ENCODE data around the gene OR51L1. TPM values are rescaled to one million over a fixed set of nuclear protein-coding genes. Genes with fewer than 3 reads are reported as not detected.

The OR51L1 gene
- total and polyA plus RNA-seq, 11 donors, result not detected

DNA sequence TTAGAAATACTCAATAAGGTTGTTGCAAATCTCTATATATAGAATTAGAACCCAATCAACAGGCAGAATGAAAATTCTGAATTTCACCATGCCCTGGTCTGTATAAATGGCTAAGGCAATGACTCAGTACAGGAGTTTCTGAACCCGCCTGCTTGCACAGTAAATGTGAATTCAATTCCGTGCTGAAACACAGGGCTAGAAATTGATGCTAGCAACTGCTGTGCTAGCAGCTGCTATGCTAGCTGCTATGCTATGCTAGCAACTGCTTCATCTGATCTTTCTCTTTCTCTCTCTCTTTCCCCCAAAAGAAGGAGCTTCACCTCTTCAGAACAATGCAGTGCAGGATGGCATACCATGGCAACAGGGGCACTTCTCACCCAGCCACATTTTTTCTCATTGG, 42.0 kb downstream of the OR51L1 start:
- WGBS, 4 donors, result 77 to 89% (median 78%) methylated on average over 2 of the region's 2 CpGs
- no peak overlapping the region for H3K27ac ChIP-seq
- intact Hi-C loops (cut with DNase I), result no loop called here

DNA sequence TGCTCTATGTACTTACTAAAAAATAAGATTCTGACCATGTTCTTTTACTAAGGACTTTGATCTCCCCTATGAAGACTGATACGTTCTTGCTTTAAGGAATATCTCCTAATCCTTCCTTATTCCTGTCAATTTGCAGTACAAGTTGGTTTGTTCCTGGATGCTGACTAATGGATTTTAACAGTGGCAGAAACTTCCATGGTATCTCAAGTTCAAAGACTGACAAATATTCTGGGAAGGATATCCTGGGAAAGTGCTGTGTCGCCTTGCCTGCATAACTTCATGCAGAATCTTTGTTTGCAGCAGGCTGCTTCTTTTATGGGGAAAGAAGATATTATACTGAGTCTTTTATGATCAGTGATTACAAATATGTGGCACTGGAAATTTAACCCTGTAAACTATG, 43.3 kb downstream of the OR51L1 start:
- Histone ChIP-seq H3K4me1 (no peaks in the 10 kb centered on the region), H3K36me3 (no peaks in the 10 kb centered on the region), H3K4me3 (no peak overlapping the region), H3K9me3 (no peaks in the 10 kb centered on the region), H3K27me3 (no peaks in the 10 kb centered on the region), H3K27ac (no peak overlapping the region)
- no peak for DNase-seq
- intact Hi-C loops (cut with DNase I), result no loop called here
- no peak for ATAC-seq
- TF ChIP-seq, protein P1, sequence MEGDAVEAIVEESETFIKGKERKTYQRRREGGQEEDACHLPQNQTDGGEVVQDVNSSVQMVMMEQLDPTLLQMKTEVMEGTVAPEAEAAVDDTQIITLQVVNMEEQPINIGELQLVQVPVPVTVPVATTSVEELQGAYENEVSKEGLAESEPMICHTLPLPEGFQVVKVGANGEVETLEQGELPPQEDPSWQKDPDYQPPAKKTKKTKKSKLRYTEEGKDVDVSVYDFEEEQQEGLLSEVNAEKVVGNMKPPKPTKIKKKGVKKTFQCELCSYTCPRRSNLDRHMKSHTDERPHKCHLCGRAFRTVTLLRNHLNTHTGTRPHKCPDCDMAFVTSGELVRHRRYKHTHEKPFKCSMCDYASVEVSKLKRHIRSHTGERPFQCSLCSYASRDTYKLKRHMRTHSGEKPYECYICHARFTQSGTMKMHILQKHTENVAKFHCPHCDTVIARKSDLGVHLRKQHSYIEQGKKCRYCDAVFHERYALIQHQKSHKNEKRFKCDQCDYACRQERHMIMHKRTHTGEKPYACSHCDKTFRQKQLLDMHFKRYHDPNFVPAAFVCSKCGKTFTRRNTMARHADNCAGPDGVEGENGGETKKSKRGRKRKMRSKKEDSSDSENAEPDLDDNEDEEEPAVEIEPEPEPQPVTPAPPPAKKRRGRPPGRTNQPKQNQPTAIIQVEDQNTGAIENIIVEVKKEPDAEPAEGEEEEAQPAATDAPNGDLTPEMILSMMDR (IDR thresholded peaks at IDR 0.05), result no peak
- no peak for TF ChIP-seq POLR2A (IDR thresholded peaks at IDR 0.05)
- 42 to 71% (median 53%) methylated on average over 2 of the region's 2 CpGs for WGBS, 4 donors

More for the DNA sequence above, 42.0 kb downstream of the OR51L1 start:
- no peak for TF ChIP-seq POLR2A (IDR thresholded peaks at IDR 0.05)
- TF ChIP-seq, protein P1 (IDR thresholded peaks at IDR 0.05), result no peak
- no peak for DNase-seq
- Histone ChIP-seq H3K4me3 (no peak overlapping the region), H3K4me1 (no peaks in the 10 kb centered on the region), H3K27me3 (no peaks in the 10 kb centered on the region), H3K9me3 (no peaks in the 10 kb centered on the region), H3K36me3 (no peaks in the 10 kb centered on the region)
- no peak for ATAC-seq

DNA sequence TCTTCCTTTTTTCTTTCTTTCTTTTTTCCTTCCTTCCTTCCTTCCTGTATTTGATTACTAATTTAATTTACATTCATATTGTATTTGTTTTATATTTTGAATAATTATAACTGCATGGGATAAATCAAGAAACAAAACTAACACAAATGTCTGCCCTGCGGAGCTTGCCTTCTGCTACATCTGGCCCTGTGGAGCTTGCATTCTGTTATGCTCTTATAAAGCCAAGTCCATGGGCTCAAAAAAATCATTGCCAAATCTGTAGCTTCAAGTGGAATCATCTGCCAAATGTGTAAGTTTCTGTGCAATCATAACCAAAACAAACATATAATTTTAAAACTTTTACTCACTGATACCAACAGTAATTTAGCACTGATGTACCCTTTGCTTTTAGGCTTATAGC, 43.7 kb downstream of the OR51L1 start:
- DNase-seq (no peak), ATAC-seq (no peak)
- no peaks in the 10 kb centered on the region for H3K4me1 ChIP-seq
- H3K27ac ChIP-seq, result no peak overlapping the region
- no peaks in the 10 kb centered on the region for H3K9me3 ChIP-seq
- H3K4me3 ChIP-seq, result no peak overlapping the region
- H3K36me3 ChIP-seq, result no peaks in the 10 kb centered on the region
- no peaks in the 10 kb centered on the region for H3K27me3 ChIP-seq
- intact Hi-C loops (cut with DNase I), result no loop called here
- 86 to 97% (median 89%) methylated on average over 1 of the region's 1 CpG for WGBS, 4 donors
- TF ChIP-seq, protein P1 (IDR thresholded peaks at IDR 0.05), result no peak
- no peak for TF ChIP-seq POLR2A (IDR thresholded peaks at IDR 0.05)

DNA sequence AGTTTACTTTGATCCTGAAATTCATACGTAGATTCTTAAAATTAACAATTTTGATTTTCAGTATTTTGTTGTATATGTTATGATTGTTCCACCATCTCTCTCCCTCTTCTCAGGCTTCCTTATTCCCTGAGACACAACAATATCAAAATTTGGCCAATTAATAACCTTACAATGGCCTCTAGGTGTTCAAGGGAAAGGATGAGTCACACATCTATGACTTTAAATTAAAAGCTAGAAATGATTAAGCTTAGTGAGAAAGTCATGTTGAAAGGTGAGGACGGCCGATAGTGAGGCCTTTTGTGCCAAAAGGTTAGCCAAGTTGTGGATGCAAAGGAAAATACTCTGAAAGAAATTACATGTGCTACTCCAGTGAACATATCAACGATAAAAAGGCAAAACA, 46.2 kb downstream of the OR51L1 start:
- H3K9me3 ChIP-seq, result no peaks in the 10 kb centered on the region
- H3K27ac ChIP-seq, result no peak overlapping the region
- H3K36me3 ChIP-seq, result no peaks in the 10 kb centered on the region
- DNase-seq, result no peak
- intact Hi-C loops (cut with DNase I), result no loop called here
- WGBS, 4 donors, result 50 to 80% (median 62%) methylated on average over 4 of the region's 4 CpGs
- no peaks in the 10 kb centered on the region for H3K27me3 ChIP-seq
- H3K4me3 ChIP-seq, result no peak overlapping the region
- TF ChIP-seq POLR2A (IDR thresholded peaks at IDR 0.05), result no peak
- TF ChIP-seq, protein P1 (IDR thresholded peaks at IDR 0.05), result no peak
- no peak for ATAC-seq
- H3K4me1 ChIP-seq, result no peaks in the 10 kb centered on the region

All from heart left ventricle (tissue), 16 donors.